Measurements from ENCODE around the gene SMARCD2.

SMARCD2 gene

DNA sequence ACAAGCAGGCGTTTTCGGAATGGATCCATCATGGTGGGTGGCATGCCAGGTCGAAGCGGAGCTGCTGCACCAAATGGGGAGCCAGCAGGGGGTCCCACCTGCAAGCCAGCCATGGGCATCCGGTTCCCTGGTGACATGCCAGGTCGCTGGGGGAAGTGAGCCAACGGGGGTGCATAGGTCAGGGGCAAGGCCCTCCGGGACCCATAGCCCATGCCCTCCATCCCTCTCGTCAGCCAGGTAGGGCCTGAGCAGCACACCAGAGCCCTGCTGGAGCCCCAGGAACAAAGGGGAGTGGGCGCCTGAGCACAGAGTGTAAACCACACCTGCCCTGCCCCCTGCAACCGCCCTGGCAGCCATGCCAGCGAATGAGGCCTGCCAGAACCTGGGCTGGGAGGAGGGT lies 5.0 kb downstream of the SMARCD2 start:
- POLR2A ChIA-PET = interaction anchor here (0.6 kb wide), 1 partner anchor 658 kb away, joined by 5 read pairs; no protein-coding TSS in a partner anchor
- TF ChIP-seq, protein P1, sequence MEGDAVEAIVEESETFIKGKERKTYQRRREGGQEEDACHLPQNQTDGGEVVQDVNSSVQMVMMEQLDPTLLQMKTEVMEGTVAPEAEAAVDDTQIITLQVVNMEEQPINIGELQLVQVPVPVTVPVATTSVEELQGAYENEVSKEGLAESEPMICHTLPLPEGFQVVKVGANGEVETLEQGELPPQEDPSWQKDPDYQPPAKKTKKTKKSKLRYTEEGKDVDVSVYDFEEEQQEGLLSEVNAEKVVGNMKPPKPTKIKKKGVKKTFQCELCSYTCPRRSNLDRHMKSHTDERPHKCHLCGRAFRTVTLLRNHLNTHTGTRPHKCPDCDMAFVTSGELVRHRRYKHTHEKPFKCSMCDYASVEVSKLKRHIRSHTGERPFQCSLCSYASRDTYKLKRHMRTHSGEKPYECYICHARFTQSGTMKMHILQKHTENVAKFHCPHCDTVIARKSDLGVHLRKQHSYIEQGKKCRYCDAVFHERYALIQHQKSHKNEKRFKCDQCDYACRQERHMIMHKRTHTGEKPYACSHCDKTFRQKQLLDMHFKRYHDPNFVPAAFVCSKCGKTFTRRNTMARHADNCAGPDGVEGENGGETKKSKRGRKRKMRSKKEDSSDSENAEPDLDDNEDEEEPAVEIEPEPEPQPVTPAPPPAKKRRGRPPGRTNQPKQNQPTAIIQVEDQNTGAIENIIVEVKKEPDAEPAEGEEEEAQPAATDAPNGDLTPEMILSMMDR (IDR thresholded peaks at IDR 0.05; ENCODE audit: control extremely low read depth, extremely low read depth, low read depth, missing control alignments) = no peak
- no peak for DNase-seq (ENCODE audit: extremely low spot score)
- CTCF ChIA-PET = interaction anchor here (0.9 to 1.7 kb wide), 3 partner anchors 9 to 28 kb away, joined by 3 to 4 read pairs (median 3); no protein-coding TSS in a partner anchor

DNA sequence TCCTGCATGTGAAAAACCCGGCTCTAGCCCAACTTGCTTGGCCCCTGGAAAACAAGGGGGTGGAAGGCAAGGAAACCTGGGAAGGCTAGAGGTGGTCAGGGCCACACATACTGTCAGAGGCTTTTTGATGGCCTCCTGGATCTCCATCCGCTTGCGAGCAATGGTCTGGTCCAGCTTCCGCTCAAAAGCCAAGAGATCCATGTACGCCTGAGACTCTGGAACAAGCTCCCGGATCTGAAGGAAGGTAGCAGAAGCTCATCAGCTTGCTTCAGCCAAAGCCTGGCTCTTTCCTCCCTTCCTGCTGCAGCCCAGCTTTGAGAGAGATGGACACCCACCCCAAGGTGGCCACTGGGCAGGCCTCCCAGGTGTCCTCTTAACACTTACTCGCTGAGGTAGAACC lies 5.7 kb downstream of the SMARCD2 start:
- CTCF ChIA-PET = interaction anchor here (1.1 to 1.7 kb wide), 2 partner anchors 9 to 12 kb away, joined by 3 to 4 read pairs; no protein-coding TSS in a partner anchor
- TF ChIP-seq, protein P1 (IDR thresholded peaks at IDR 0.05; ENCODE audit: control extremely low read depth, extremely low read depth, low read depth, missing control alignments) = no peak
- no peak for DNase-seq (ENCODE audit: extremely low spot score)
- POLR2A ChIA-PET = interaction anchor here (0.6 kb wide), 1 partner anchor 658 kb away, joined by 5 read pairs; no protein-coding TSS in a partner anchor

DNA sequence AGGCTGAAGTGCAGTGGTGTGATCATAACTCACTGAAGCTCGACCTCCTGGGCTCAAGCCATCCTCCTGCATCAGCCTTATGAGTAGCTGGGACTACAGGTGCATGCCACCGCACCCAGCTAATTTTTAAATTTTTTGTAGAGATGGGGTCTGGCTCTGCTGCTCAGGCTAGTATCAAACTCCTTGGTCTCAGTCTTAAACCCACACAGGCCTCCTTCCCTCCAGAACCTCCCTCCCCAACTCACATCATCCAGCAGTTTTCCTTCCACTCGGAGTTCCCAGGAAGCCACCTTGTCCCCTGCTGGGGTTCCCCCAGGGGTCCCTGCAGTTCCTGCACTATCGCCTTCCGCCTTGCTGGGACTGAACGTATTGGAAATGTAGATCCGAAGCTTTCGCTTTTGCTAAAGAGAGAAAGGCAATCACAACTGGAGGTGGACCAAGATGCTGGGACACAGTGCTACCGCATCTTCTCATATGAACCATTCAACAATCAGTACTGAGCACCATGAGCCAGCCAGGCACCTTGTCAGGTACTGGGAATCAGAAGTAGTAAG lies 7.2 kb downstream of the SMARCD2 start:
- ChIA-PET POLR2A (interaction anchor here (0.7 kb wide), 1 partner anchor 310 kb away, joined by 3 read pairs; no protein-coding TSS in a partner anchor), CTCF (interaction anchor here (0.6 to 3.6 kb wide), 13 partner anchors 9 to 210 kb away, joined by 3 to 15 read pairs (median 5); partner anchors contain the start of genes CCDC47 and DDX42)
- TF ChIP-seq, protein P1 (IDR thresholded peaks at IDR 0.05; ENCODE audit: control extremely low read depth, extremely low read depth, low read depth, missing control alignments) = no peak
- no peak for DNase-seq (ENCODE audit: extremely low spot score)

DNA sequence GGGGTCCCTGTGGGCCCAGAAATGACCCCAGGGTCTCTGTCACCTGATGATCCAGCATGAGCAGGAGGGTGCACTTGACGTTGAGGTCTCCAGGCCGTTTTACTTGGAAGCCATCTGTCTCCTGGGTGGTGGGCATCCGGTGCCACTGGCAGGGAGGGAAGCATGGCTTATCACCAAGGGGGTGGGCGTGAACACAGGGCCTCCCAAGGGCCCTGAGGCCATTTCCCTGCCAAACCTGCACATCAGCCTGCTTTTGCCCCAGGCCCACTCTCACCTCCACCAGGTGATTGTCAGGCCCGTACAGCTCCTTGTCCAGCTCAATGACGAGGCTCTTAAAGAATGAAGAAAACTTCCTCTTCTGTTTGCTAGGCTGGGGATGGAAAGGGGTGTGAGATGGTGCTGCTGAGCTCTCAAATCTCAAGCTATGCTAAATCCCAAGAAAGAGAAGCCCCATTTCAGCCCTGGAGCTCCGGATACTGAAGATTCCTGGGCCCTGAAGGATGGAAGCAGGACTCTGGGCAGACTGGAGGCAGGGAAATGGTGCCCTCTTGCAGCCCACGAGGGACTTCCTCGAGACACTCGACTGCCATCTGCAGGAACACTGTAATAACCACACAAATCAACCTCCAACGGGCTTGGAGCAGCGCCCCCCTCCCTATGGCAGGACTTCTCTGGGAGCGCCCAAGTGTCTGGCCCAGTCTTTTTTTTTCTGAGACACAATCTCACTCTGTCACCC lies 7.9 kb downstream of the SMARCD2 start:
- ChIA-PET CTCF (interaction anchor here (0.6 to 3.6 kb wide), 17 partner anchors 8 to 209 kb away, joined by 3 to 15 read pairs (median 5); partner anchors contain the start of genes CCDC47, DDX42 and SMARCD2), POLR2A (interaction anchor here (0.7 kb wide), 1 partner anchor 311 kb away, joined by 3 read pairs; no protein-coding TSS in a partner anchor)
- TF ChIP-seq, protein P1 (IDR thresholded peaks at IDR 0.05; ENCODE audit: control extremely low read depth, extremely low read depth, low read depth, missing control alignments) = peak; percentile 78
- peak; percentile 66 for DNase-seq (ENCODE audit: extremely low spot score)

DNA sequence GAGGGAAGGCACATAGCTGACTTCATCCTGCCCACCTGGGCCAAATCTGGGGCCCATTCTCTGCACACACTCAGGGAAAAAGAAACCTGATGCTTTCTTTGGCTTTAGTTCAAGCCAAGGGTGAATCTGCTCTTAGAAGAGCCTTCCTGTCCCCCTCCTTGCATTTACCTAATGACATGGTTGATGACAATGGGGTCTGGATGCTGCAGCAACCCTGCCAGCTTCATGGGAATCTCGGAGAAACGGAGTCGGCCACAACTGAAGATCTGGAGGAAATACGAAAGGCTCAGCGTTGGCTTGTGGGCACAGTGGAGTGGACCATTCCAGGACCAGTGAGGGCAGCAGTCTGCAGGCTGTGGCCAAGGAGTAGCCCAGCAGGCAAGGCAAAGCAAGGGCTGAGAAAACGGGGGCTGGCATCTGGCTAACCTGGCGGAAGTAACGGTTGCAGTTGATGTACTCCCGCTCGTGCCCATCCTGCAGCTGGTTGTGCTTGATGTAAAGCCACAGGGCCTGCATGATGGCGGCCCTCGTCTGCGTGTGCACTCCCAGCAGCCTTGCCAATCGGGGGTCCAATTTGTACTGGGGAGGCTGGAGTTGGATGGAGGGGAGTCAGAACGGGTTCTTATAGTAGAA lies 8.6 kb downstream of the SMARCD2 start:
- no peak for DNase-seq (ENCODE audit: extremely low spot score)
- ChIA-PET CTCF (interaction anchor here (1.0 to 3.6 kb wide), 12 partner anchors 9 to 208 kb away, joined by 3 to 15 read pairs (median 6); partner anchors contain the start of genes CCDC47, DDX42 and SMARCD2), POLR2A (interaction anchor here (0.5 to 1.1 kb wide), 2 partner anchors 94 to 137 kb away, joined by 3 read pairs; no protein-coding TSS in a partner anchor)
- TF ChIP-seq, protein P1 (IDR thresholded peaks at IDR 0.05; ENCODE audit: control extremely low read depth, extremely low read depth, low read depth, missing control alignments) = no peak
